Eye (tissue), 1 donor: Measurements from ENCODE around the gene GPRIN1.
"Not testable (repeated sequence)": the region's sequence is repeated elsewhere in the genome, so short reads cannot be mapped to it uniquely, and the experiment has no call there.

ENCODE experiments used
- DNase-seq: peaks from one replicate; pipeline ENCODE4 v3.0.0-alpha.2; 2015

The GPRIN1 gene

GRCh38 chr5:176621661-176622079 is 11.7 kb upstream of the GPRIN1 start:
- DNase-seq, result no peak

GRCh38 chr5:176620333-176620981 is 10.5 kb upstream of the GPRIN1 start:
- peak; percentile 35 for DNase-seq

- DNase-seq, result no peak
These were observed 9.8 kb upstream of the GPRIN1 start for GRCh38 chr5:176619569-176620332.

- DNase-seq, result peak; percentile 94
These were observed 9.2 kb upstream of the GPRIN1 start for GRCh38 chr5:176619203-176619568.

GRCh38 chr5:176618783-176619182 is 8.8 kb upstream of the GPRIN1 start:
- no peak for DNase-seq

- DNase-seq, result no peak
These were observed 6.6 kb upstream of the GPRIN1 start for GRCh38 chr5:176616511-176616910.

GRCh38 chr5:176614805-176615478 is 5.0 kb upstream of the GPRIN1 start:
- no peak for DNase-seq

- DNase-seq, result no peak
These were observed 2.9 kb upstream of the GPRIN1 start for GRCh38 chr5:176612855-176613254.

GRCh38 chr5:176612008-176612407 is 2.1 kb upstream of the GPRIN1 start:
- no peak for DNase-seq

GRCh38 chr5:176611435-176611834 is 1.5 kb upstream of the GPRIN1 start:
- DNase-seq, result peak; percentile 89

- DNase-seq, result no peak
These were observed 448 bp upstream of the GPRIN1 start for GRCh38 chr5:176610435-176610773.

- peak; percentile 77 for DNase-seq
These were observed 826 bp downstream of the GPRIN1 start for GRCh38 chr5:176608937-176609723.

- no peak for DNase-seq
These were observed 1.7 kb downstream of the GPRIN1 start for GRCh38 chr5:176608142-176608705.

GRCh38 chr5:176606875-176607274 is 3.1 kb downstream of the GPRIN1 start:
- DNase-seq, result no peak

- no peak for DNase-seq
These were observed 3.9 kb downstream of the GPRIN1 start for GRCh38 chr5:176606032-176606431.

- DNase-seq, result no peak
These were observed 6.9 kb downstream of the GPRIN1 start for GRCh38 chr5:176603091-176603490.

GRCh38 chr5:176601901-176602482 is 8.0 kb downstream of the GPRIN1 start:
- no peak for DNase-seq

- not testable (repeated sequence) for DNase-seq
These were observed 10.1 kb downstream of the GPRIN1 start for GRCh38 chr5:176599749-176600430.

GRCh38 chr5:176597417-176598389 is 12.3 kb downstream of the GPRIN1 start:
- peak; percentile 12 for DNase-seq

- peak; percentile 62 for DNase-seq
These were observed 13.1 kb downstream of the GPRIN1 start for GRCh38 chr5:176596689-176597416.
